ENCODE data around the gene CMBL.
"Not testable (repeated sequence)": the region's sequence is repeated elsewhere in the genome, so short reads cannot be mapped to it uniquely, and the experiment has no call there.

The CMBL gene

GRCh38 chr5:10253390-10253789 is 54.3 kb downstream of the CMBL start:
- no peak for DNase-seq

GRCh38 chr5:10251405-10251804 is 56.3 kb downstream of the CMBL start:
- DNase-seq: no peak

GRCh38 chr5:10250806-10251276 is 56.9 kb downstream of the CMBL start:
- peak; percentile 32 for DNase-seq

- DNase-seq: peak; percentile 98
Measured at GRCh38 chr5:10249948-10250805, 57.5 kb downstream of the CMBL start, which contains the start of gene CCT5. TSS of gene CCT5 (plus strand) at chr5:10250280. CDS start at chr5:10250341, 61 bp downstream.

- DNase-seq: no peak
Measured at GRCh38 chr5:10248378-10249260, 59.1 kb downstream of the CMBL start.

GRCh38 chr5:10247217-10247616 is 60.5 kb downstream of the CMBL start:
- not testable (repeated sequence) for DNase-seq

- no peak for DNase-seq
Measured at GRCh38 chr5:10246761-10247160, 60.9 kb downstream of the CMBL start.

- no peak for DNase-seq
Measured at GRCh38 chr5:10244342-10244944, 63.3 kb downstream of the CMBL start.

GRCh38 chr5:10243660-10244240 is 64.0 kb downstream of the CMBL start:
- DNase-seq: no peak

- DNase-seq: peak; percentile 70
Measured at GRCh38 chr5:10235350-10235749, 72.4 kb downstream of the CMBL start.

GRCh38 chr5:10233505-10233904 is 74.2 kb downstream of the CMBL start:
- peak; percentile 96 for DNase-seq

GRCh38 chr5:10233011-10233410 is 74.7 kb downstream of the CMBL start:
- no peak for DNase-seq

GRCh38 chr5:10232386-10232785 is 75.3 kb downstream of the CMBL start:
- DNase-seq: no peak

GRCh38 chr5:10229306-10230048 is 78.2 kb downstream of the CMBL start:
- peak; percentile 81 for DNase-seq

GRCh38 chr5:10228288-10228687 is 79.4 kb downstream of the CMBL start:
- DNase-seq: no peak

Measured in EL (cell line).